Measurements from ENCODE around the gene GABRB3.

GABRB3 gene

DNA sequence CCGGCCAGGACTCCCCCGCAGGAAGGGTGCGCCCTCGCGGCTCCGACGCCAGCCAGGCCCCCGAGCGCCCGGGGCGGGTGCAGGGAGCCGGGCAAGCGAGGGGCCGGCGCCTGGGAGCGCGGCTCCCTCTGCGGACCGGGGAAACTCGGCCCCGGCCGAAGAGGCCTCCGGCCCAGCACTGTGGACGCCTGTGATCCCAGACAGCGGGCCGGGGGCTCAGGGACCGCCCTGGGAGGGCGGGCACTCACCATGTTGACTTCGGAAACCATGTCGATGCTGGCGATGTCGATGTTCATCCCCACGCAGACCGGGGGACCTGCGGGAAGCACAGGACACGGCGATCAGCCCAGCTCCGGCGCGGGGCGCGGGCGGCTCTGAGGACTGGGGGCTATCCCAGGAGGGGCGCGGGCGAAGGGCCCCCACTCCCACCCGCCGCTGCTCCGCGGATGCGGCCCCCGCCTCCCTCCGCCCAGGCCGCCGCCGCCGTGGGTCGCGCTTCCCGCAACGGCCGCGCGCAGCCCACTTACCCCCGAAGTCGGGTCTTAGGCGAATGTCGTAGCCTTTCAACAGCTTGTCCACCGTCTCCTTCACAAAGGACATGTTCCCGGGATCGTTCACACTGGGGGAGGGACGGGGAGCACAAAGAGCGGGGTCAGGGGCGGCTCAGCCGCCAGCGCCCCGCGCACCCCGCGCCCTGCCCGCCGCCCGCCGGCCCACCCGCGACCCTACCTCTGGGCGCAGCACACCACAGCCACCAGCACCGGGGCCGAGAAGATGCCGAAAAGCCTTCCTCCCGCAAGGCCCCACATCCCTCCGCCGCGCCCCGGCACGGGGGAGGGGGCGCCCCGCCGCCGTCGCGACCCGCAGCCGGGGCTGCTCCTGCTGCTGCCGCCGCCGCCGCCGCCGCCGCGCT lies at the start of gene GABRB3:
Gene GABRB3, minus strand, starts transcription at position 913 of the 913 bp plus-strand sequence.
- peak; percentile 35 for DNase-seq

DNA sequence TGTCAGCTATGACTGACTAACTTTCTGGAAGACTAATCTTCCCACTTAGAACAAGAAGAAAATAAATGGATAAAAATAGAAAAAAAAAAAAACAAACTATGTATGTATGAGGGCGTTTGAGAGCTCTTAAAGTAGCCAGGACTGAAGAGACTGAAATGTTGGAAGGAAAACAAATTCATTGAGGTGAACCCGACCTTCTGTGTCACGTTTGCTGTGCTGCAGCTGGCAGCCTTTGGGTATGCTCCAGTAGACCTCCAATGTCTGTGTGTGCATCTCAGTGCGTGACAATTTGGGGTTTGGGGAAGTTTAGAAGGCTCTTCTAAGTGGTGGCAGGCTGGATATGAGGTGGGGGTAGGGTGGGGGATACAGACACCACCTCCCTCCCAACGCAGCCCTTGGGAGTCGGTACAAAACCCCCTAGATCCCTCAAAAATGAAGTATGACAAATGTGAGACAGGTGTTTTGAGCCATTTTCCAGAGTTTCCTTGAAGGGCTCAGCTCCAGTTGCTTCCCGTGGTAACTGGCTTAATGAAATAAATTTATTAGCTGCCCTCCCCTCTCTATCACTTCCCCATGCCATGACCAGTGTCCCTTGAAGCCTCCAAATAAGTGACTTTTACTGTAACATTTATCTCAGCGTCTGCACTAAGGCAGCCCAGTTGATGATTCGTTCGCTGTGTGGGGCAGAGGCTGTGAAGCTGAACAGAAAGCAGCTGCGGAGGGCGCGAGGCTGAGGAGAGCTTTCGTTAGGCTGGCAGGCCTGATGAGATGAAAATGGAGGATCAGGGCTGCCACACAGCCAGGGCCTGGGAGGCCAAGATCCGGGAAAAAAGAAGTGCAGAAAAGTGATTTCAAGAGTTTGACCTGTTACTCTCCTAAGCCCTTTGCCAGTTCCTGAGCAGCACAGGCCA lies 34.9 kb upstream of the GABRB3 start:
- DNase-seq, result no peak

DNA sequence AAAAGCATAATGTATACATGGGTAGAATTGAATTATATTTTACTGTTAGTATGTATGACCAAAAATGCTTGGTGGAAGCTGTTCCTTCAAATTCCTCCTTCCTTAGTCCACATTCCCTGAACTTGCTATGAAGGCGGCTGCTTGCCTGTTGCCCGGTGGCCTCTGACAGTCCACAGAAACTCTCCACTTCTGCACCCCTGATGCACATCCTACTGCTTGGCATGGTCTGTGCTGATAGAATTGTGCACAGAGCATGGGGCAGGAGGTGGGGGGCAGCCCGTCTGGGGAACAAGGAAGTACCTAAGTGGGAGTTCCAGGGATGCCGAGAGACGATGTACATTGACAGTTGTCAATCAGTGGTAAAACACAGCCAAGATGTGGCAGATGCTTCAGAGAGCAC lies 33.7 kb upstream of the GABRB3 start:
- no peak for DNase-seq

DNA sequence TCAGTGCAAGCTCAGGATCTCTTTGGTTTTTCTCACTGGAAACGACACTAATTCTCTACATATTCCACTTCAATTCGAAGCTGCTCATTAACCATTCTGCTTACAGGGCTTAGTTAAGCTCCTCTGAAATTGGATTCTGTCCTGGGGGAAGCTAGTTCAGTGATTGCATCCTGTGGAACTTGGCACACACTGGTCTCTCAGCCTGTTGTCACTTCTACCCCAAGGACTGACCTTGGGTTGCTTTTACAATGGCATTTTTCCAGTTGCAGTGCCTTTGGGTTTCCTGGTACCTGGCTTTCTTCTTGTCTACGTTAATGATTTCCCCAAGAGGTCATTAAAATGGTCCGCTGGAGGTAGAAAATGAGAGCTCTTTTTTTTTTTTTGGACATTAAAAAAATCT lies 33.3 kb upstream of the GABRB3 start:
- DNase-seq, result no peak

DNA sequence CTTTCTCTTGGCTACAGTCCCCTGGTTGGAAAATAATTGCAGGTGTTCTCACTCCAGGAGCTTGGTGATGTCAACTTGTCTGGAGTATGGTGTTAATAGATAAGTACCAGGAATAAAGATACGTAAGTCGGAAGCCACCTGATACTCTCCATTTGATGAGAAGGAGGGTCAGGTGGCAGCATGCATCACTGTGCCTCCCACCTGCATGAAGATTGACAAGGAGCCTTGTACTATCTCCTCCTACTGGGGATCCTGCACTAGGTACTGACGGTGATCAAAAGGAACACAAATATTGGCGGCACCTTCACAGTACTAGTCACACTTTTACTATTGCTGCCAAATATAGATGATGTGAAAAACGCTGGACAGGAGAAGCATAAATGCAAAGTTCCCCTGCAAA lies 32.6 kb upstream of the GABRB3 start:
- no peak for DNase-seq

DNA sequence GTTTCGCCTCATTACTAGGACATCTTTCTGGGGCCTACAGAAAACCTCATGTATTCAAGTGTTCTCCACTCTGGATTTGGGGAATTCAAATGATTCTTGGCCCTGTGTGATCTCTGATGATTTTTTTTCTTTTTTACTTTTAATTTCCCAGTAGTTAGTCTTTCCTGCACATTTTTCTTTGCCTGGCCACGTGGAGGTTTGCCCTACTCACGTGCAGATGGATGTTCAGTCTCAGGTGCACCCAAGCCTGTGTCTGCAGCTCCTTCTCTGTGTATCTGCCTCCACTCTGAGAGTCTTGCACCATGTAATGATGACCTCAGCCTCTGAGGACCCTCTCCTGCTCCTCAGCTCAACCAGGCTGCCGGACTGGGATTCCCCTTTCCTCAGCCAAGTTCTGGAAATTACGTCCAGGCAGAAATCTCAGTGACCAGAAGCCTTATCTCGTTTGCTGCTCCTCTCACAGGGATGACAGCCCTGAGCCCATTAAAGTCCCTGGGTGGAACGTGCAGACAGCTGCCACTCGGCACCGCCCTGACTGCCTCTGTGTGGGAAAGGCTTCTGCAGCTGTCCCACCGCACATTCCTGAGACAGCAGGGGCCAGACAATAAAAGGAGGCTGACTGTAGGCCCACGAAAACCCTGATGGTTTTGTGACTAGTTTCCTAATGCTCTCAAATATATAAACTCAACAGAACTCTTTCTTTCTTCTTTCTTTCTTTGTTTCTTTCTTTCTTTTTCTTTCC lies 31.4 kb upstream of the GABRB3 start:
- no peak for DNase-seq

DNA sequence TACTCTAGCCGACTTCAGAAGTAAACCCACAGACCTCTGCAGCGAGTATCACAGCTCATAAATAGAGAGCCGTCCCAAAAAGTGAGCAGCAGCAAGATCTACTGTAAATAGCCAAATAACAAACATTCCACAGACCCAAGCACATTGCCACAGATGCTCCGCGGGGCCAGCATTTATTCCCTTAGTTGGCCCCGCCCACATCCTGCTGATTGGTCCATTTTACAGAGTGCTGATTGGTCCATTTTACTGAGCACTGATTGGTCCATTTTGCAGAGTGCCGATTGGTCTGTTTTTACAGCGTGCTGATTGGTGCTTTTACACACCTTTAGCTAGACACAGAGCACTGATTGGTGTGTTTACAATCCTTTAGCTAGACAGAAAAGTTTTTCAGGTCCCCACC lies 17.3 kb upstream of the GABRB3 start:
- no peak for DNase-seq

DNA sequence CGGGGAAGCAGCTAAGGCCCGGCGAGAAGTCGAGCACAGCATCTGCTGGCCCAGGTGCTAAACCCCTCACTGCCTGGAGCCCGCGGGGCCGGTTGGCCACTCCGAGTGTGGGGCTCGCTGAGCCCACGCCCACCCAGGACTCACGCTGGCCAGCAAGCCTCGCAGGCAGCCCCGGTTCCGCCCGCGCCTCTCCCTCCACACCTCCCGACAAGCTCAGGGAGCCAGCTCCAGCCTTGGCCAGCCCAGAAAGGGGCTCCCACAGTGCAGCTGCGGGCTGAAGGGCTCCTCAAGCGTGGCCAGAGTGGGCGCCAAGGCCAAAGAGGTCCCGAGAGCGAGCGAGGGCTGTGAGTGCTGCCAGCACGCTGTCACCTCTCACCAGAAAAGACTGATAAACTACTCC lies 8.9 kb upstream of the GABRB3 start:
- DNase-seq, result no peak

DNA sequence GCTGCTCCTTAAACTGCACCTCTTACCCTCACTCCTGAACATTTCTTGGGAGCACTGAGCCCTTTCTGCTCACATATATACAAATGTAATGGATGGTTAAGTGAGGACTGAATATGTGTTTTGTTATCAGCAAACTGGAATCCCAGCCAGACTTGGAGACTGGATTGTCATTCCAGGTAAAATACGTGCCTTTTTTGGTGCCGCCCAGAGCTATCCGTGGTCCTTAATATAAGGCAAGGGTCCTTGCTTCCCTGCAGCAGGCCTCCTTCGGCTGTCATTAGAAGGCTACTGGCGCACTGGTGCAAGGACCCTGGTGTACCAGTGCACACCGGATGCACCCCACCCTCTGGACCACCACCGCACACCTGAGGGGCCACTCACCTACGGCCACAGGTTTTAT lies 1.1 kb upstream of the GABRB3 start:
- no peak for DNase-seq

DNA sequence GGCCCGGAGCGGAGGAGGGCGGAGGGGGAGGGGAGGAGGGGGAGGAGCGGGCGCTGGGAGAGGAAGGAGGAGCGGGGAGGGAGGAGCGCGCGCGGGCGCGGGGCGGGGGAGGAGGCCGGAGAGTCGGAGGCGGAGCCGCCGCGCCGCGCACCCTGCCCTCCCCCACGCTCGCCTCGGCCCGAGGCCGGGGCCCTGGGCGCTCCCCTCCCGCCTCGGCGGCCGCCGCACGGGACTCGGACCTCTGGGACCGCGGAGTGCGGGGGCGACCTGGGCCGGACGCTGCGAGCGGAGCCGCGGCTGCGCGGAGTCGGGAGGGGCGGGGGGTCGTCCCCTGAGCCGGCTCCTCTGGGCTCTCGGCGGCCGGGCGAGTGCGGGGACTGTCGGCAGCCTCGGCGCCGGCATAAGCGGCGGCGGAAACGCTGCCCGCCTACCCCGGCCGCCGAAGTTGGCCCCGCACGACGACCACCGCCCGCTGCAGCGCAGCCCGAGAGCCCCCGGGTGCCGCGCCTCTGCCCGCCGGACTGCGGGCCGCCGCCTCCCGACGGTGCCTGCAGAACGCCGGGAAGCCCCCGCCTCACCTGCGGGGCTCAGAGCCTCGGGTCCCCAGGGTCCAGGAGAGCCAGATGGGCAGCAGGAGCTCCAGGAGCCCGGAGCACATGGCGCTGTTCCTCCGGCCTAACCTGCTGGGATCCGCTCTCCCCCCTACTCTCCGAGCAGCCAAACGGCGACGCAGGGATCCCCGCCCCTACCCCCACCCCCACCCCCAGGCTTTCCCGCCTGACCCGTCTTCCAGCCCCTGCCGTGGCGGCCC lies 406 bp upstream of the GABRB3 start:
- DNase-seq, result peak; percentile 52

DNA sequence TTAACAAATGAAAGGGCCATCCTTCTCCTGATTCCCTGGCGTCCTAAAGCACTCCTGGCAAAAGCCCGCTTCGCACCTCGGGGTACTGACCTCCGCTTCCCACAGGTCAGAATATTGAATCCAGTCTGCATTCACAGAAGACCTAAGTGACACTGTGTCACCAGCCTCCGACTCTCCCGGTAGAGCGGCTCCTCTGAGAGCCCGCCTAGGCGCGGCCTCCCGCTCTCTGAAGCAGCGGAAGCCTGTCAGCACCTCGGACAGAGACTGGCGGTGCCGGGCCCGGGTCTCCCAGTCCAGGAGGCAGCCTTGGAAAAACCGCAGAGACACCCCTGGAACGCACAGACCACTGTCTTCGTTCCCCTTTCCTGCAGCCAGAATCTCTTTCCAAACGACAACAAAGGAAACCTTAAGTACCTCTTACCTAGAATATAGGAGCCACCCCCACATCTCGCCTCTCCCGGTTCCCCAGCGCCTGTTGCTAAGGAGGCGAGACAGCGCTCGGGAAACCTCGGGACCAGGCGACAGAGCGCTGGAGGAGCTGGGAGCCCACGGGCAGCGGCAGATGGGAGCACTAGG lies 1.2 kb downstream of the GABRB3 start:
- DNase-seq, result peak; percentile 35

DNA sequence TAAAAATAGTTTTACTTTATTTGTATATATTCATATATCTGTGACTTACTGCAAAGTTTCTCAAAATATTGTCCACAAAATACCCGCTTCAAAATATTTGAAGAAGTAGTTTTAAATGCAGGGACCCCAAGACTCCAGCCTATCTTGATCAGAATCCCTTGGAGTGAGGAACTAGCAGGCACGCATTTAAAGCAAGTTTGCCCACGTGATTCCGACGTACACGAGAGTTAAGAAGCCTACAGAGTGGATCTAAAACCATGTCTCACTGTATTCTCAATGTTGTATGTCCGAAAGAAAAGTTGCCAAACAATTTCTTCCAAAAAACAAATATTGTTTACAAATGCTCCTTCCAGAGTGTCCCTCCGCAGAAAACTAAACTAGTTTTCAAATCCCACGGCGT lies 1.7 kb downstream of the GABRB3 start:
- no peak for DNase-seq

DNA sequence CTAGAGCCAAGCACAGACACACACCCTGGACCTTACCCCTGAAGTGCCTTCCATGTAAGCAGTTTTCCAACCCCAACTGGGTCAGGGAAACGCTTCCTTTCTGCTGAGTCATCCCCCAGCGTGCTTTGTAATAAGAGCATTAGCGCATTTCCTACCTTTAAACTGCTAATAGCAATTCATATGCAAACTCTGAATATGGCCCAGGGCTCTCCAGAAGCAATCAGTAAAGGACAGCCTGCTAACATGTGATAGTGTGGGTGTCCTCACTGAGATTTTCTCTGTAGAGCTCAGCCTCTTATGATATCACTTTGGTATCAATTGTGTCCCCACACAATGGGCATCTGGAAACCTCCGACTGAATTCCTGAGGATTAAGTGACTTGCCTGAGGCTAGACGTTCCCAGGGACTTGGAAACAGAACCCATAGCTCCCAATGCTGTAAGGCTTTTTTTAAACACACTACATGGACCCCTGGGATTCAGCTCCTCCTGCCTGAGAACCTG lies 5.6 kb downstream of the GABRB3 start:
- DNase-seq, result no peak

DNA sequence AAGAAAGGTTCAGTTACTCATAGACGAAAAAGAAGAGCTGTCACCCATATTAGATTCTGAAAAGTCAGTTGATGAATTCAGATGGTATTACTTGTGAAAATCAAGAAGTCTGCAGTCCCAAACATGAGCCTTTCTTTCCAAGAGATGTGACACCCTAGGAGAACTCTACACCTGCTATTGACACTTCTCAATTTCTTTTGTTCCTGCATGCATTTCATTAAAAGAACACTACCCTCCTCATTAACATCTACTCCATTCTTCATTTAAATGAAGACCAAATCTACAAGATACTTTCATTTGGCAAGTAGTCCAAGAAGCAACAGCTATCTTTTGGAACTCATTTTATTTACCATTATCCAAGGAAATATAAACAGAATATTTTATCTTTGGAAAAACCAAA lies 6.6 kb downstream of the GABRB3 start:
- DNase-seq, result no peak

DNA sequence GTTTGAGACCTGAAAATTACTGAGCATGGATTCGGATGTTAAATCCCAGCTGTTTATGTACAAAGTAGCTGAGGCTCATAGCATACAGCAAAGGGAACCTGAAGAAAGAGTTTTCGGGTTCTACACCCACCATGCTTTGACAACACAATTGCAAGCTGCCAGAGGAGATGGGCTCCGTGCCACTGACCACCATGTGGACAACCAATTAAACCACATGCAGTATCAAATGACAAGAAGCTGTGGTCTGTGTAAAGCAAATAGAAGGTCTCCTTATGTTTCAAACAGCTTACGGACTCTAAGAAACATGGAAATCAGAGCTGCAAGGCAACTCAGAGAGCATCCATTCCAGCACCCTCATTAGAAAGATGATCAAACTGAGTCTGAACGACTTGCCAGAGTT lies 12.9 kb downstream of the GABRB3 start:
- DNase-seq, result no peak

DNA sequence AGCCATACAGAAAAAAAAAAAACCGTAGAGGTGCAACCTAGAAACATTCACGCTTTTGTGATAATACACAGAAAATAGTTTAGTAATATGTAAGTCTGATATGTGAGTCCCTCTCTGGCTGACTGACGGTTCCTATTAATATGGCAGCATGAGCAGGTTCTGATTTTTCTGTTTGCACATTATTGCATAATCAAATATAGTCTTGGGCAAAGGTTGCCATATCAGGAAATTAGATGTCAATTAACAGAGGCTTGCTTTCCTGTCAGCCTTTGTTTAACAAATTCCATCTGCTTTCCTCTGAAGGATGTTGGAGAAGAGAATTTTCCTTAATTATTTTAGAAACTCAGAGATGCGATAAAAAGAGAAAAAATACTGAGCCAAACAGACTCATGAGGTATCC lies 14.8 kb downstream of the GABRB3 start:
- no peak for DNase-seq

DNA sequence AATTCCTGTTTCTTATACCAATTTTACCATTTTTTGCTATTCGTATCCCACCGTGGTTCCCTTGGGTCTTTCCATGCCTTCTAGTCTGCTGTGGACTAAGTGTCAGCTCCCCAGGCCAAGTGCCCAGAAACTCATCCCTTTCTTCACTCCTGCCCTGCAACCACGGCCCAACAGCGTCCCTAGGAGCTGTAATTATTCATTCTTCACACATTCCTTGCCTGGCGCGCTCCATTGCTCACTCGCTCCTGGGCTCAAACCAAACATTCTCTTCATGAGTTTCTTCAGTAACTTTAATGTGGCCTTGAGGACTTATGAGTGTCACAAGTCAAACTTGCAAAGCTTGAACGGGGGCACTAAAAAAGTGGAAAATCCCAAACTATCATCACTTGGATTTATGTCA lies 15.7 kb downstream of the GABRB3 start:
- no peak for DNase-seq

DNA sequence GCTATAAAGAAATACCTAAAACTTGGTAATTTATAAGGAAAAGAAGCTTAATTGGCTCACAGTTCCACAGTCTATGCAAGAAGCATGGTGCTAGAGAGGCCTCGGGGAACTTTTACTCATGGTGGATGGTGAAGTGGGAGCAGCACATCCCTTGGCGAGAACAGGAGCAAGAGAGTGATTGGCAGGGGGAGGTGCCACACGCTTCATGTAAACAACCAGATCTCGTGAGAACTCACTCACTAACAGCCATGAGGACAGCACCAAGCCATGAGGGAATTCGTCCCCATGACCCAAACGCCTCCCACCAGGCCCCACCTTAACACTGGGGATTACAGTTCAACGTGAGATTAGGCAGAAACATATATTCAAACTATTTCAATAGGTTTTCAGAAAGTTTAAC lies 28.0 kb downstream of the GABRB3 start:
- DNase-seq, result no peak

DNA sequence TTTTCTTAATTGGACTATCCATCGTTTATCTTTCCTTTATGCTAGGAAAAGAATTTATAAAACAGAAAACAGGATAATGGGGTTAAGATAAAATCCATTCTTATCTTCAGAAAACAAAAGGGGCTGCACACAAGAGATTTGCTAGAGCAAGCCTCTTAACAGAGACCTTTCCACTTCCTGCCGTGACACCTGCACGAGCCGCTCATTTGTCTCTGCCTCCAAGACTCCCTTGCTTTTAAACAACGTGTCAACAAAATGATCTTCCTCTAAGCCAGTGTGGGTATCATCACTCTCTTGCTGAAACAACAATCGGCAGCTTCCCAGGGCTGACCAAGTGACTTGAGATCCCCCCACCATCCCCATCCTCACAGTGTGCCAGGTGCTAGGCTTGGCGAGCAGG lies 33.1 kb downstream of the GABRB3 start:
- DNase-seq, result no peak

DNA sequence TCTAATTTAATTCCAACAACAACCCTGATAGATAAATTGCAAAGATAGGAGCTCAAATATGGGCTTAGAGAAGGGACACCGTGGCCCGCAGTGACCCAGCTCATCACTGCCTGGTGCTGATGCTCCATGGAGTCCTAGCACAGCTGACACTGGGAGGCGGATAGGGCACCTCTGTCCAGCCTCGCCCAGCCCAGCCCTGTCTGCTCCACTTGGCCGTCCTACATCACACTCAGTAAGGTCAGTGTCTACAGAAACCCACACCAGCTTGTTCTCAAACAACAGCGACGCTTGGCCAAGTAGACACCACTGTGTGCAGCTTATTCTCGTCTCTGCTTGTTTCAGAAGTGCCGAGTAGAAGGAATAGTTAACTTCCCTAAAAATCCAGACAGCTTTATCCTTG lies 33.9 kb downstream of the GABRB3 start:
- DNase-seq, result no peak

DNA sequence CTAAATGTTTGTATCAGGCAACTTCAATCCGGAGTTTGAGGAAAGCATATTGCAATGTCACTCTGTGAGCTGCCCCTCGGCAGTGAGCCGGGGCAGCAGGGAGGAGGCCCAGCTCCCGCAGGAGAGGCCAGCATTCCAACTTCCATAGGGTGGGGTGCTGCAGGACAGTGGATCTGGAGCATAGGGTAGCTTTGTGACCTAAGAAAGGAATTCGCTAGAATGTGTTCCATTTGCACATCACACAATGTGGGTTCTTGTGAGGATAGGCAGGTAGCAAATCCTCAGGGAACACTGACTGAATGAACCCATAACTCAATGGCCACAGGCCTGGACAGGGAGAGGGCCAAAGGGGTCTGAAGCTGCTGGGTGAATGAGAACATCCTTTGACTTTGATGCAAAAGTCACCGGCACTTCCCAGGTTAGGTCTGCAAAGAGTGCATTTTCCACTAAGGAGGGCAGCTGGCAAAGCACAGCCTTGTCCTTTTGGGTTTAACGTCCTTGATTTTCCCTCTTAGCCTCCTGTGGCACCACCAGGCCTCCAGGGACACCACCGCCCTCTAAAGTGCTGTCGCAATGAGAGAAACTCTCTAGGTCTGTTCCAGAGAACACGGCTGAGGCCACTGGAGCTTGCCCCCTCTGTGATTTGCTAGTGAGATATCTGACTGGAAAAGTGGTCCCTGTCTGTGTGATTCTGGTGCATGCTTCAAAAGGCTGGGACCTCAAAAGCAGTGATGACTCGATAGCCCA lies 36.2 kb downstream of the GABRB3 start:
- no peak for DNase-seq

Data from NCI-H1105 (cell line).